ENCODE data around the gene COPS9. TPM values are rescaled to one million over a fixed set of nuclear protein-coding genes. Genes with fewer than 3 reads are reported as not detected.

COPS9 gene
- total RNA-seq, 1 donor from 2014 or later, result 109 TPM

DNA sequence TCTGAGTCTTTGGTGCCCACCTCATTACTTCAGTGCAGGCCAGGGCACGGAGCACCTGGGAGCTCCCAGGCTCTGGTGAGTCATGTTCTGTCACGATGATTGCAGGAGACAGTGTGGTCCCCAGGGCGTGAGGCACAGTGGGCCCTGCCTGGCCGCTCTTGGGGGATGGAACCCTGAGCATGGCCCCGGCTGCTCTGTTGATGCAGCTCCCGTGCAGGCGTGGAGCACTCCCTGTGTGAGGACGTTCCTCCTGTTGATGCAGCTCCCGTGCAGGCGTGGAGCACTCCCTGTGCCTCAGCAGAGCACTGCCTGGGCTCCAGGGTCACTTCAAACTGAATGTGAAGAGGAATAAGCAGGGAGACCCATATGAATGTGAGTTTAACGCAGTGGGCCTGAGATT lies 30.1 kb downstream of the COPS9 start:
- no peak for TF ChIP-seq CTCF (IDR thresholded peaks at IDR 0.05)
- ATAC-seq (no peak), DNase-seq (no peak)
- Histone ChIP-seq H3K27ac (no peak overlapping the region), H3K27me3 (ENCODE audit: low read depth) (peaks cover 12% of the 10 kb centered on the region), H3K36me3 (no peaks in the 10 kb centered on the region), H3K4me1 (no peaks in the 10 kb centered on the region), H3K9me3 (no peaks in the 10 kb centered on the region), H3K4me3 (no peak overlapping the region)
- intact Hi-C loops (cut with DNase I), result no loop called here

DNA sequence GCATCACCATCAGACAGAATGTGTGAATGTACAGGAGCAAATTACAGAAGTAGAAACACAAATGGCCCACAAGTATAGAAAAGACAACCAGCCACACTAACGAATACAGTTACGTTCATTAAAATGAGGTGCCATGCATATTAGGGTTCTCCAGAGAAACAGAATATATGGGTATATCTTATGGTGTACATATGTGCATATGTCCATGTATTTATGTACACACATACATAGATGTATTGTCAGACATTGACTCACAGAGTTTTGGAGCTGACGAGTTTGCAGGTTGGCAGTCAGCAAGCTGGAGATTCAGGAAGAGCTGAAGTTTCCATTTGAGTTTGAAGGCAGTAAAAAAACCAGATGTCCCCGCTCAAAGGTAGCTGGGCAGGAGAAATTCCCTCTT lies 33.0 kb downstream of the COPS9 start:
- Histone ChIP-seq H3K4me1 (no peaks in the 10 kb centered on the region), H3K4me3 (no peak overlapping the region), H3K36me3 (no peaks in the 10 kb centered on the region), H3K27ac (no peak overlapping the region), H3K27me3 (ENCODE audit: low read depth) (peaks cover 17% of the 10 kb centered on the region), H3K9me3 (no peaks in the 10 kb centered on the region)
- intact Hi-C loops (cut with DNase I), result no loop called here
- TF ChIP-seq CTCF (IDR thresholded peaks at IDR 0.05), result no peak
- no peak for DNase-seq
- ATAC-seq, result no peak

GRCh38 chr2:240098349-240098748 lies 37.8 kb downstream of the COPS9 start:
- Histone ChIP-seq H3K27me3 (ENCODE audit: low read depth) (peaks cover 38% of the 10 kb centered on the region), H3K36me3 (no peaks in the 10 kb centered on the region), H3K9me3 (no peaks in the 10 kb centered on the region), H3K4me3 (no peak overlapping the region), H3K4me1 (no peaks in the 10 kb centered on the region), H3K27ac (no peak overlapping the region)
- DNase-seq, result no peak
- TF ChIP-seq CTCF (IDR thresholded peaks at IDR 0.05), result no peak
- no peak for ATAC-seq
- intact Hi-C loops (cut with DNase I), result no loop called here

DNA sequence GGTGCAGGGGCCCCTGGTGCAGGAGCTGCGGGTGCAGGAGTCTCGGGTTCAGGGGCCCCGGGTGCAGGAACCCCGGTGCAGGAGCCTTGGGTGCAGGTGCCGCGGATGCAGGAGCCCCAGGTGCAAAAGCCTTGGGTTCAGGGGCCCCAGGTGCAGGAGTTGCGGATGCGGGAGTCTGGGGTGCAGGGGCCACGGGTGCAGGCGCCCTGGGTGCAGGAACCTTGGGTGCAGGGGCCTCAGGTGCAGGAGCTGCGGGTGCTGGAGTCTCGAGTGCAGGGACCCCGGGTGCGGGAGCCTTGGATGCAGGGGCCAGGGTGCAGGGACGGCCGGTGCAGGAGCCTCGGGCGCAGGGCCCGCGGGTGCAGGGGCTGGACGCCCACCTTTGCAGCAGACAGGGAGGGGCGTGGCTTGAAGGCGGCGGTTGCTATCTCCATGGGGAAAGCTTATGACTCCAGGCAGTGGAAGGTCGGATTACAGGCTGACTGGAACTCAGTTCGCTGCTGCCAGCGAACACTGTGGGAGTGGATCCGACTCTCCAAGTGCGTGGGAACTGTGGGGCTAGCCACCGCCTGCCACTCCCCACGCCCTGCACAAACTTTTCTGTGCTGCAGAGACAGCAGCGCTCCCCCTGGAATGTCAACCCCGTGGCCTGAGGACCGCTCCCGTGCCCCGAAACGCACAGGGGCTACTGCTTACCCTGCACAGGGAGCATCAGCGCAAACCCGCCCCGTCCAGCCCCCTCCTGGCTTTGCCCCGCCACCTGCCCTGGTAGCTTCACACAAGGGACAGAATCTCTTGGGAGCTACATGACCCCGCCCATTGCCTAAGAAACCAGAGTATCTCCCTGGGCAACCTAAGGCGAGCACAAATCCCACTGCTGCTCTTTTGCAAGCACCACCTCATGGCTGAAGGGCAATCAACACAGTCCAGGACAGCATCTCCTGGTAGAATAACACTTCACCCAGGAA lies 40.3 kb downstream of the COPS9 start:
- intact Hi-C loops (cut with DNase I), result no loop called here
- no peaks in the 10 kb centered on the region for H3K36me3 ChIP-seq
- no peak overlapping the region for H3K27ac ChIP-seq
- ATAC-seq, result no peak
- peaks cover 43% of the 10 kb centered on the region for H3K27me3 ChIP-seq (ENCODE audit: low read depth)
- H3K9me3 ChIP-seq, result no peaks in the 10 kb centered on the region
- no peak overlapping the region for H3K4me3 ChIP-seq
- no peaks in the 10 kb centered on the region for H3K4me1 ChIP-seq
- no peak for TF ChIP-seq CTCF (IDR thresholded peaks at IDR 0.05)
- no peak for DNase-seq

- Histone ChIP-seq H3K36me3 (no peaks in the 10 kb centered on the region), H3K27me3 (ENCODE audit: low read depth) (peaks cover 8% of the 10 kb centered on the region), H3K4me1 (no peaks in the 10 kb centered on the region), H3K4me3 (no peak overlapping the region), H3K27ac (no peak overlapping the region), H3K9me3 (no peaks in the 10 kb centered on the region)
- ATAC-seq, result no peak
- DNase-seq, result no peak
- intact Hi-C loops (cut with DNase I), result no loop called here
- TF ChIP-seq CTCF (IDR thresholded peaks at IDR 0.05), result no peak
These were observed 46.8 kb downstream of the COPS9 start for GRCh38 chr2:240089306-240089705.

All from lower lobe of right lung (tissue), 2 donors.